ENCODE measurements around the gene RYR1. TPM values are rescaled to one million over a fixed set of nuclear protein-coding genes. Genes with fewer than 3 reads are reported as not detected.

The RYR1 gene
- total and polyA plus RNA-seq, 2 of the 8 experiments (the other 6 are each of a cell fraction or from before 2014, with no cell fraction given) = 5.8 to 11.8 TPM

GRCh38 chr19:38596057-38596981 is 162.8 kb downstream of the RYR1 start (continued):
- TF ChIP-seq E2F6 (IDR thresholded peaks at IDR 0.05) (peak; percentile 14; the same call in 1 of the 2 replicates), MAX (IDR thresholded peaks at IDR 0.05) (peak; percentile 21), TEAD4 (IDR thresholded peaks at IDR 0.05; ENCODE audit: low read depth, low read length) (no peak), POLR2A (IDR thresholded peaks at IDR 0.05; ENCODE audit: control extremely low read depth in 1 of 2, low read depth in 2 of 2, low read length in 2 of 2) (peak in 1 of 2 experiments; percentile 39; a peak in 1 of 3 replicates), EP300 (IDR thresholded peaks at IDR 0.05; ENCODE audit: borderline replicate concordance in 1 of 2, low read depth in 2 of 2, low read length in 2 of 2) (no peak), RAD21 (IDR thresholded peaks at IDR 0.05 in 1 of 2, conservative IDR thresholded peaks at IDR 0.05 in 1 of 2; ENCODE audit: low read depth in 2 of 2, low read length in 2 of 2) (0 out of 4 replicates have a peak, but pooled peaks of 1 of the 2 experiments have one; percentile 6), SIRT6 (IDR thresholded peaks at IDR 0.05; ENCODE audit: low read length) (no peak), CHD1 (IDR thresholded peaks at IDR 0.05; ENCODE audit: low read depth, low read length) (no peak), TAF7 (optimal IDR thresholded peaks at IDR 0.05; ENCODE audit: borderline replicate concordance, low read depth, low read length) (no peak), JUND (IDR thresholded peaks at IDR 0.05; ENCODE audit: low read length) (no peak), TCF12 (IDR thresholded peaks at IDR 0.05; ENCODE audit: low read depth, low read length) (0 out of 2 replicates have a peak, but pooled peaks have one; percentile 11), USF2 (IDR thresholded peaks at IDR 0.05; ENCODE audit: low read length) (no peak)
